Panc1 (cell line): ENCODE data around the gene MCF2L. TPM values are rescaled to one million over a fixed set of nuclear protein-coding genes. Genes with fewer than 3 reads are reported as not detected.

Experiments
- ATAC-seq: fragments of 200-7000 bp; cut with Tn5 transposase; 2 replicates; pipeline ENCODE4 v1.9.1; 2020; ENCODE audit warnings: mild to moderate bottlenecking, moderate library complexity
- BruUV-seq: library from RNA; stranded (reverse); fragments of 400-500 nt; replicated peaks from 2 replicates; lab custom pipeline; 2021; lab: Mats Ljungman, UMichigan
- CTCF ChIA-PET: fragments of 300-600 bp; sonication (Branson Sonifier 250); formaldehyde crosslinking; loops from one replicate; lab custom pipeline; 2022; ENCODE audit warnings: antibody characterized with exemption; lab: Charles Lee
- POLR2A ChIA-PET: fragments of 300-600 bp; sonication (Branson Sonifier 250); formaldehyde crosslinking; loops from one replicate; lab custom pipeline; 2022; ENCODE audit warnings: antibody characterized with exemption; lab: Charles Lee
- DNase-seq: peaks from one replicate; pipeline ENCODE4 v3.0.0-alpha.2; 2010; ENCODE audit warnings: low read depth, low spot score
- H3K27ac ChIP-seq: 2 replicates; pipeline ENCODE4 v1.5.1; 2011; ENCODE audit warnings: mild to moderate bottlenecking, low read length, inconsistent platforms
- H3K27me3 ChIP-seq: fragments of 200-500 bp; sonication (Bioruptor generic); 2 replicates; pipeline ENCODE4 v1.6.0; 2014; ENCODE audit warnings: low read length, inconsistent platforms; ENCODE audit not compliant: control insufficient read depth, insufficient read depth
- H3K36me3 ChIP-seq: fragments of 200-500 bp; sonication (Bioruptor generic); 2 replicates; pipeline ENCODE4 v1.5.1; 2014; ENCODE audit warnings: inconsistent platforms, mild to moderate bottlenecking, low read length, moderate library complexity; ENCODE audit not compliant: control insufficient read depth, insufficient read depth
- H3K4me1 ChIP-seq: 2 replicates; pipeline ENCODE4 v1.5.1; 2011; ENCODE audit warnings: inconsistent platforms, mild to moderate bottlenecking, low read length, moderate library complexity; ENCODE audit not compliant: control insufficient read depth, insufficient read depth
- H3K4me3 ChIP-seq, 2 experiments: 2 replicates each; pipeline ENCODE4 v1.5.1; 2011 to 2012; ENCODE audit warnings: low read depth in 2 of 2, low read length in 2 of 2, mild to moderate bottlenecking in 2 of 2, inconsistent platforms in 1 of 2, moderate library complexity in 1 of 2
- H3K9me3 ChIP-seq: fragments of 200-500 bp; sonication (Bioruptor generic); 2 replicates; pipeline ENCODE4 v1.5.1; 2014; ENCODE audit warnings: low read depth, mild to moderate bottlenecking, inconsistent platforms, low read length, moderate library complexity; ENCODE audit not compliant: control insufficient read depth, insufficient read depth
- CTCF ChIP-seq: fragments of 450-650 bp; IDR thresholded peaks from 2 replicates; pipeline ENCODE4 v1.5.1; 2017; ENCODE audit warnings: mild to moderate bottlenecking
- POLR2AphosphoS5 ChIP-seq: IDR thresholded peaks from 2 replicates; pipeline ENCODE4 v1.6.1; 2012; ENCODE audit warnings: mild to moderate bottlenecking, low read depth, low read length, moderate library complexity
- SIN3A ChIP-seq: IDR thresholded peaks from 2 replicates; pipeline ENCODE4 v1.6.1; 2012; ENCODE audit warnings: low read depth, mild to moderate bottlenecking, low read length, moderate library complexity, borderline replicate concordance; ENCODE audit not compliant: insufficient read depth
- TCF7L2 ChIP-seq: IDR thresholded peaks from 2 replicates; pipeline ENCODE4 v1.6.1; 2011; ENCODE audit warnings: mild to moderate bottlenecking, low read depth, low read length, inconsistent platforms
- in situ Hi-C: cut with HindIII; loops from 2 replicates; pipeline ENCODE4 v1.10.0; 2016; ENCODE audit warnings: low sequenced_read_pairs, low pct_unique_long_range_greater_than_20kb
- intact Hi-C: fragments of 100-400 bp; cut with micrococcal nuclease; formaldehyde crosslinking; loops from one replicate; pipeline ENCODE4 v1.10.0; 2022; ENCODE audit not compliant: unreplicated experiment
- total RNA-seq: library from RNA; stranded (reverse); gene quantifications from one replicate; pipeline ENCODE4 v1.2.1, GENCODE V29; 2021; ENCODE audit not compliant: unreplicated experiment
- TF ChIP-seq, protein P1 (sequence below), 2 experiments: IDR thresholded peaks; 2 replicates each; pipeline ENCODE4 v1.6.1; 2011 to 2012; ENCODE audit warnings: low read depth in 2 of 2, control low read depth in 1 of 2, low read length in 1 of 2, mild to moderate bottlenecking in 1 of 2, moderate library complexity in 1 of 2; ENCODE audit not compliant: insufficient read depth in 1 of 2

The MCF2L gene
- total RNA-seq, 1 experiment from 2014 or later, result 0.57 TPM

GRCh38 chr13:113046883-113047244 lies 77.8 kb downstream of the MCF2L start:
- Histone ChIP-seq H3K27ac (no peak overlapping the region), H3K36me3 (no peaks in the 10 kb centered on the region), H3K9me3 (no peaks in the 10 kb centered on the region), H3K4me3 (no peak overlapping the region), H3K4me1 (no peaks in the 10 kb centered on the region), H3K27me3 (no peaks in the 10 kb centered on the region; the same call in none of the 2 replicates)
- ATAC-seq, result no peak
- ChIA-PET POLR2A (no interaction called here), CTCF (no interaction called here)
- BruUV-seq, result no TSS peak
- intact Hi-C loops, result no loop called here
- TF ChIP-seq, protein P1, sequence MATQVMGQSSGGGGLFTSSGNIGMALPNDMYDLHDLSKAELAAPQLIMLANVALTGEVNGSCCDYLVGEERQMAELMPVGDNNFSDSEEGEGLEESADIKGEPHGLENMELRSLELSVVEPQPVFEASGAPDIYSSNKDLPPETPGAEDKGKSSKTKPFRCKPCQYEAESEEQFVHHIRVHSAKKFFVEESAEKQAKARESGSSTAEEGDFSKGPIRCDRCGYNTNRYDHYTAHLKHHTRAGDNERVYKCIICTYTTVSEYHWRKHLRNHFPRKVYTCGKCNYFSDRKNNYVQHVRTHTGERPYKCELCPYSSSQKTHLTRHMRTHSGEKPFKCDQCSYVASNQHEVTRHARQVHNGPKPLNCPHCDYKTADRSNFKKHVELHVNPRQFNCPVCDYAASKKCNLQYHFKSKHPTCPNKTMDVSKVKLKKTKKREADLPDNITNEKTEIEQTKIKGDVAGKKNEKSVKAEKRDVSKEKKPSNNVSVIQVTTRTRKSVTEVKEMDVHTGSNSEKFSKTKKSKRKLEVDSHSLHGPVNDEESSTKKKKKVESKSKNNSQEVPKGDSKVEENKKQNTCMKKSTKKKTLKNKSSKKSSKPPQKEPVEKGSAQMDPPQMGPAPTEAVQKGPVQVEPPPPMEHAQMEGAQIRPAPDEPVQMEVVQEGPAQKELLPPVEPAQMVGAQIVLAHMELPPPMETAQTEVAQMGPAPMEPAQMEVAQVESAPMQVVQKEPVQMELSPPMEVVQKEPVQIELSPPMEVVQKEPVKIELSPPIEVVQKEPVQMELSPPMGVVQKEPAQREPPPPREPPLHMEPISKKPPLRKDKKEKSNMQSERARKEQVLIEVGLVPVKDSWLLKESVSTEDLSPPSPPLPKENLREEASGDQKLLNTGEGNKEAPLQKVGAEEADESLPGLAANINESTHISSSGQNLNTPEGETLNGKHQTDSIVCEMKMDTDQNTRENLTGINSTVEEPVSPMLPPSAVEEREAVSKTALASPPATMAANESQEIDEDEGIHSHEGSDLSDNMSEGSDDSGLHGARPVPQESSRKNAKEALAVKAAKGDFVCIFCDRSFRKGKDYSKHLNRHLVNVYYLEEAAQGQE (IDR thresholded peaks at IDR 0.05; ENCODE audit: insufficient read depth in 1 of 2, low read depth in 2 of 2, low read length in 1 of 2), result no peak
- TF ChIP-seq SIN3A (no peak), POLR2AphosphoS5 (no peak), CTCF (no peak), TCF7L2 (no peak)
- DNase-seq, result no peak
- in situ Hi-C loops, result no loop called here

- Histone ChIP-seq H3K36me3 (no peaks in the 10 kb centered on the region), H3K4me1 (no peaks in the 10 kb centered on the region), H3K4me3 (no peak overlapping the region), H3K27me3 (no peaks in the 10 kb centered on the region; the same call in none of the 2 replicates), H3K9me3 (no peaks in the 10 kb centered on the region), H3K27ac (no peak overlapping the region)
- no peak for TF ChIP-seq CTCF
- TF ChIP-seq, protein P1 (IDR thresholded peaks at IDR 0.05; ENCODE audit: insufficient read depth in 1 of 2, low read depth in 2 of 2, low read length in 1 of 2), result no peak
- TF ChIP-seq TCF7L2, result no peak
- ATAC-seq (no peak), DNase-seq (no peak)
- ChIA-PET CTCF (interaction anchor here (0.7 kb wide), 1 partner anchor 11 kb away, joined by 6 read pairs; no protein-coding TSS in a partner anchor), POLR2A (no interaction called here)
- BruUV-seq, result no TSS peak
- intact Hi-C loops (no loop called here), in situ Hi-C loops (no loop called here)
Measured at GRCh38 chr13:113047587-113047986, 78.6 kb downstream of the MCF2L start.
